PC-3 (cell line): ENCODE measurements around the gene VWA2. TPM values are rescaled to one million over a fixed set of nuclear protein-coding genes. Genes with fewer than 3 reads are reported as not detected.

Experiments
- ATAC-seq: fragments of 200-7000 bp; cut with Tn5 transposase; 2 replicates; pipeline ENCODE4 v1.9.1; 2020; ENCODE audit warnings: mild to moderate bottlenecking, moderate library complexity
- BruUV-seq: library from RNA; stranded (reverse); fragments of 400-500 nt; replicated peaks from 2 replicates; lab custom pipeline; 2021; lab: Mats Ljungman, UMichigan
- CTCF ChIA-PET: fragments of 300-600 bp; sonication (Branson Sonifier 250); formaldehyde crosslinking; loops from one replicate; lab custom pipeline; 2022; ENCODE audit warnings: antibody characterized with exemption; lab: Charles Lee
- POLR2A ChIA-PET: fragments of 300-600 bp; sonication (Branson Sonifier 250); formaldehyde crosslinking; loops from one replicate; lab custom pipeline; 2022; ENCODE audit warnings: antibody characterized with exemption; ENCODE audit not compliant: unreplicated experiment; lab: Charles Lee
- DNase-seq: peaks from one replicate; pipeline ENCODE4 v3.0.0-alpha.2; 2015
- H2AFZ ChIP-seq: fragments of 300-600 bp; sonication (generic); 2 replicates; pipeline ENCODE4 v1.6.0; 2016; ENCODE audit warnings: antibody characterized with exemption, low read length
- H3F3A ChIP-seq: fragments of 300-600 bp; sonication (generic); one replicate; pipeline ENCODE4 v1.6.0; 2017; ENCODE audit warnings: antibody characterized with exemption, low read length, control low read depth, mild to moderate bottlenecking; ENCODE audit not compliant: unreplicated experiment
- H3K27ac ChIP-seq: fragments of 300-600 bp; sonication (generic); 2 replicates; pipeline ENCODE4 v1.5.1; 2016; ENCODE audit warnings: mild to moderate bottlenecking, low read length
- H3K27me3 ChIP-seq: fragments of 300-600 bp; sonication (generic); 2 replicates; pipeline ENCODE4 v1.6.1; 2016; ENCODE audit warnings: low read length, mixed read lengths
- H3K36me3 ChIP-seq: fragments of 300-600 bp; sonication (generic); 2 replicates; pipeline ENCODE4 v1.6.1; 2016; ENCODE audit warnings: low read depth, mixed run types, low read length, mixed read lengths
- H3K4me1 ChIP-seq: fragments of 300-600 bp; sonication (generic); 2 replicates; pipeline ENCODE4 v1.5.1; 2016; ENCODE audit warnings: low read length; ENCODE audit not compliant: insufficient read depth
- H3K4me2 ChIP-seq: fragments of 300-600 bp; sonication (generic); 2 replicates; pipeline ENCODE4 v1.6.0; 2016; ENCODE audit warnings: low read length
- H3K4me3 ChIP-seq: fragments of 300-600 bp; sonication (generic); 2 replicates; pipeline ENCODE4 v1.5.1; 2016; ENCODE audit warnings: mild to moderate bottlenecking, low read length, mixed read lengths
- H3K79me2 ChIP-seq: fragments of 300-600 bp; sonication (generic); 2 replicates; pipeline ENCODE4 v1.6.1; 2017; ENCODE audit warnings: low read length, mixed read lengths
- H3K9ac ChIP-seq: fragments of 300-600 bp; sonication (generic); 2 replicates; pipeline ENCODE4 v1.6.0; 2016; ENCODE audit warnings: mild to moderate bottlenecking, low read length
- H3K9me2 ChIP-seq: fragments of 300-600 bp; sonication (generic); replicated peaks from 2 replicates; pipeline ENCODE4 v1.6.1; 2016; ENCODE audit warnings: mixed run types, low read length, mixed read lengths
- H3K9me3 ChIP-seq: fragments of 300-600 bp; sonication (generic); 2 replicates; pipeline ENCODE4 v1.6.1; 2016; ENCODE audit warnings: low read length, mixed read lengths
- H4K20me1 ChIP-seq: fragments of 300-600 bp; sonication (generic); 2 replicates; pipeline ENCODE4 v1.6.1; 2016; ENCODE audit warnings: low read length, mixed read lengths
- EZH2 ChIP-seq: fragments of 300-600 bp; sonication (generic); IDR thresholded peaks from one replicate; pipeline ENCODE4 v1.6.1; 2017; ENCODE audit warnings: antibody characterized with exemption, mild to moderate bottlenecking, low read length; ENCODE audit not compliant: unreplicated experiment
- EZH2phosphoT487 ChIP-seq: fragments of 300-600 bp; sonication (generic); IDR thresholded peaks from 2 replicates; pipeline ENCODE4 v1.6.1; 2018; ENCODE audit warnings: mild to moderate bottlenecking, antibody characterized with exemption, low read length, borderline replicate concordance
- intact Hi-C: fragments of 100-400 bp; cut with micrococcal nuclease; formaldehyde crosslinking; loops from 2 replicates; pipeline ENCODE4 v1.9.0; 2023
- total RNA-seq: library from RNA; depleted of rRNA; stranded (reverse); fragments of >200 nt; gene quantifications from 2 replicates; pipeline ENCODE4 v1.2.3, GENCODE V29; 2014
- TF ChIP-seq, protein P1 (sequence below): fragments of 300-600 bp; sonication (generic); conservative IDR thresholded peaks from 2 replicates; pipeline ENCODE4 v1.5.1; 2017; ENCODE audit warnings: antibody characterized with exemption, low read depth, mild to moderate bottlenecking, low read length

VWA2 gene
- total RNA-seq, 1 experiment from 2014 or later: not detected

DNA sequence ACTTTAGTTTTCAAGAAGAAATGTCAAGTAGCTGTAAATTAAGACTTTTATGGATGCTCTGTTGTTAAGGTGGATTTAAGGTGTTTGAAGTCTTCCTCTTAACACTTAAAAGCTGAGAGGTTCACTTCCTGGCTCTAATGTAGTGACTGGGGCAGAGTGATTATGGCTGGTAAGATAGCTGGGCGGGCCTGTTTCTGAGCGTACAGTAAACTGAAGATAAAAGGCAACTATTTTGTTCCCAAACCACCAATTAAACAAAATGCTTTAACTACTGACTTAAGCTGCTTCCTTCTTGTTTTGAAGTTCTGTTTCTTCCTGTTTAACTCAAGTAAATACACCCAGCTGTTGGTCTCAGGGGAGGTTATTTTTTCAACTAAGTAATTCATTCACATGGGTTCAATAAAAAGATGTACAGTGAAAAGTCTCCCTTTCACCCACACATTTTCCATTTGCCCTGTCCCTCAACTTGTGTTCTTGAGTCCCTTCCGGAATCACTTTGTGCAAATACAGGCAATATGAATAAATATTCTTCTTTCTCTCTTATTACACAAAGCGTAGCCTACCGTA is 19.3 kb downstream of the VWA2 start:
- no peak overlapping the region for H3K27ac ChIP-seq
- CTCF ChIA-PET: no interaction called here
- H3K36me3 ChIP-seq: no peaks in the 10 kb centered on the region
- no peaks in the 10 kb centered on the region for H4K20me1 ChIP-seq
- ATAC-seq (no peak), DNase-seq (no peak)
- H3K79me2 ChIP-seq: no peaks in the 10 kb centered on the region
- POLR2A ChIA-PET: no interaction called here
- no peak for TF ChIP-seq EZH2
- TF ChIP-seq EZH2phosphoT487: no peak
- TF ChIP-seq, protein P1, sequence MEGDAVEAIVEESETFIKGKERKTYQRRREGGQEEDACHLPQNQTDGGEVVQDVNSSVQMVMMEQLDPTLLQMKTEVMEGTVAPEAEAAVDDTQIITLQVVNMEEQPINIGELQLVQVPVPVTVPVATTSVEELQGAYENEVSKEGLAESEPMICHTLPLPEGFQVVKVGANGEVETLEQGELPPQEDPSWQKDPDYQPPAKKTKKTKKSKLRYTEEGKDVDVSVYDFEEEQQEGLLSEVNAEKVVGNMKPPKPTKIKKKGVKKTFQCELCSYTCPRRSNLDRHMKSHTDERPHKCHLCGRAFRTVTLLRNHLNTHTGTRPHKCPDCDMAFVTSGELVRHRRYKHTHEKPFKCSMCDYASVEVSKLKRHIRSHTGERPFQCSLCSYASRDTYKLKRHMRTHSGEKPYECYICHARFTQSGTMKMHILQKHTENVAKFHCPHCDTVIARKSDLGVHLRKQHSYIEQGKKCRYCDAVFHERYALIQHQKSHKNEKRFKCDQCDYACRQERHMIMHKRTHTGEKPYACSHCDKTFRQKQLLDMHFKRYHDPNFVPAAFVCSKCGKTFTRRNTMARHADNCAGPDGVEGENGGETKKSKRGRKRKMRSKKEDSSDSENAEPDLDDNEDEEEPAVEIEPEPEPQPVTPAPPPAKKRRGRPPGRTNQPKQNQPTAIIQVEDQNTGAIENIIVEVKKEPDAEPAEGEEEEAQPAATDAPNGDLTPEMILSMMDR: no peak
- H3K4me3 ChIP-seq: no peak overlapping the region
- no TSS peak for BruUV-seq
- H3K4me2 ChIP-seq: no peak overlapping the region
- H2AFZ ChIP-seq: no peak overlapping the region
- H3K9me3 ChIP-seq: no peaks in the 10 kb centered on the region
- H3K4me1 ChIP-seq: no peaks in the 10 kb centered on the region
- no peaks in the 10 kb centered on the region for H3K27me3 ChIP-seq
- intact Hi-C loops: no loop called here
- H3F3A ChIP-seq: no peaks in the 10 kb centered on the region
- H3K9me2 ChIP-seq: no peaks in the 10 kb centered on the region
- no peak overlapping the region for H3K9ac ChIP-seq

DNA sequence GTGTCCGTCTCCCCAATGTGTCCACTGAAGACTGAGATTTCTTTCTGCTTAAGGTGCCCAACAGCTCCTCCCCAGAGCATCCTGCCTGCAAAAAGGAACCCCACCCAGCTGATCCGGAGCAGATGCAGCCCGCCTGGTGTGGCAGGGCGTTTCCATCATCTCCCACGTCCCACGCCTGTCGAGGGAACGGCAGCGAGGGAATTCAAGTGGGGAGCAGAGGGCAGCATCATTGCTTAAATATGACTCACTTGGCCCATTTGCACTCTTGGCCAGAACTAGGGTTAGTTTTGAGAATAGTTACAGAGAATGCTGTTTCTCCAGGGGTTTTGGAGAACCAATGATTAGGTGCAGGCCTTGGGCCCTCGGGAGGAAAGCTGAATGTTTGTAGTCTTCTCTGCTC is 20.8 kb downstream of the VWA2 start:
- BruUV-seq: no TSS peak
- Histone ChIP-seq H3K4me1 (no peaks in the 10 kb centered on the region), H3K27ac (no peak overlapping the region), H3K4me2 (no peak overlapping the region), H3F3A (no peaks in the 10 kb centered on the region), H3K27me3 (no peaks in the 10 kb centered on the region), H3K9ac (no peak overlapping the region), H3K79me2 (no peaks in the 10 kb centered on the region), H3K9me3 (no peaks in the 10 kb centered on the region), H4K20me1 (no peaks in the 10 kb centered on the region), H2AFZ (no peak overlapping the region), H3K36me3 (no peaks in the 10 kb centered on the region), H3K9me2 (no peaks in the 10 kb centered on the region), H3K4me3 (no peak overlapping the region)
- TF ChIP-seq EZH2phosphoT487 (no peak), EZH2 (no peak)
- TF ChIP-seq, protein P1: no peak
- intact Hi-C loops: no loop called here
- DNase-seq (no peak), ATAC-seq (no peak)
- ChIA-PET CTCF (no interaction called here), POLR2A (no interaction called here)

DNA sequence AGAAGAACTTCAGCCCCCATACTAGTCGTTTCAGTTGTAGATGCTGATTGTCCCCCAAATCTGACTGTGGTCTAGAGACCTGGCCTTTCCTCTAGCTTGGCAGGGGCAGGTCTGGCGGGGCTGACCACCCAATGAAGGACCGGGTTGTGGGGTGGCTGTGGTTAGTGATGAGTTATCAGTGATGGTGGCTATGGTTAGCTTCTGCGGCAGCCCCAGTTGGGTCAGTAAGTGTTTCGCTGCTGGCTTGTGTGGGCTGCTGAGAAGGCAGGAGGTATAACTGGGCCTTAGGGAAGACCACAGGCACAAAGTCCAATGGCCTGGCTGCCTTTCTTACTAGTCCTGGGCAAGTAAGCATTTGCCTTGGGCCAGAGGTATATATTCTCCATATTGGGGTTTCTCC is 21.3 kb downstream of the VWA2 start:
- intact Hi-C loops: no loop called here
- ChIA-PET CTCF (no interaction called here), POLR2A (no interaction called here)
- no TSS peak for BruUV-seq
- H3K27ac ChIP-seq: no peak overlapping the region
- H2AFZ ChIP-seq: no peak overlapping the region
- no peak for ATAC-seq
- TF ChIP-seq, protein P1: no peak
- TF ChIP-seq EZH2 (no peak), EZH2phosphoT487 (no peak)
- no peak for DNase-seq
- H3F3A ChIP-seq: no peaks in the 10 kb centered on the region
- no peaks in the 10 kb centered on the region for H3K79me2 ChIP-seq
- H3K4me2 ChIP-seq: no peak overlapping the region
- H3K4me1 ChIP-seq: no peaks in the 10 kb centered on the region
- no peaks in the 10 kb centered on the region for H4K20me1 ChIP-seq
- no peak overlapping the region for H3K4me3 ChIP-seq
- no peaks in the 10 kb centered on the region for H3K27me3 ChIP-seq
- H3K9me3 ChIP-seq: no peaks in the 10 kb centered on the region
- no peak overlapping the region for H3K9ac ChIP-seq
- no peaks in the 10 kb centered on the region for H3K9me2 ChIP-seq
- H3K36me3 ChIP-seq: no peaks in the 10 kb centered on the region
